Testis (tissue), 3 donors: ENCODE data around the gene CACNA2D1. TPM values are rescaled to one million over a fixed set of nuclear protein-coding genes. Genes with fewer than 3 reads are reported as not detected.

Source experiments
- DNase-seq: peaks from one replicate; pipeline ENCODE4 v3.0.0-alpha.2; 2019
- H3K27ac ChIP-seq, 2 donors: fragments of 200-600 bp; sonication (generic); one replicate each; pipeline ENCODE4 v1.5.1; 2019
- H3K27me3 ChIP-seq: fragments of 200-600 bp; sonication (generic); one replicate; pipeline ENCODE4 v1.5.1; 2019
- H3K36me3 ChIP-seq: fragments of 200-600 bp; sonication (generic); one replicate; pipeline ENCODE4 v1.5.1; 2017; ENCODE audit warnings: low read depth; ENCODE audit errors: missing control alignments
- H3K4me1 ChIP-seq: fragments of 200-600 bp; sonication (generic); one replicate; pipeline ENCODE4 v1.5.1; 2019
- H3K4me3 ChIP-seq, 2 donors: fragments of 200-600 bp; sonication (generic); one replicate each; pipeline ENCODE4 v1.5.1; 2017 to 2019
- H3K9me3 ChIP-seq: fragments of 200-600 bp; sonication (generic); one replicate; pipeline ENCODE4 v1.5.1; 2017
- POLR2A ChIP-seq: fragments of 450-650 bp; IDR thresholded peaks from one replicate; pipeline ENCODE4 v1.6.1; 2017; ENCODE audit warnings: antibody characterized with exemption, mild to moderate bottlenecking, moderate library complexity
- WGBS, 2 donors: methylation state at CpG; one replicate each; pipeline ENCODE4 v1.1.5; 2018; 5-methylcytosine and 5-hydroxymethylcytosine counted together
- intact Hi-C: fragments of 100-400 bp; cut with DNase I; formaldehyde crosslinking; loops from one replicate; pipeline ENCODE4 v1.15.1; 2023; ENCODE audit warnings: low total_unique reads
- polyA plus RNA-seq: library from polyadenylated mRNA; stranded (reverse); fragments of 350-450 nt; fragmentation: Illumina TruSeq; extraction: RNeasy Lipid Tissue Mini Kit (QIAGEN cat#74804); gene quantifications from one replicate; pipeline ENCODE4 v1.2.3, GENCODE V29; 2014; ENCODE audit warnings: low read depth, low replicate concordance; ENCODE audit not compliant: insufficient read depth
- total RNA-seq, 2 donors: library from RNA; depleted of rRNA; stranded (reverse); fragments of >200 nt; gene quantifications; one replicate each; pipeline ENCODE4 v1.2.3, GENCODE V29; 2016
- TF ChIP-seq, protein P1 (sequence below), 3 experiments: fragments of 450-650 bp in 2 of 3; fragments of 200-600 bp in 1 of 3; sonication (generic) in 1 of 3; IDR thresholded peaks; one replicate each; pipeline ENCODE4 v1.5.1; 2016 to 2019; ENCODE audit warnings: antibody characterized with exemption in 3 of 3, mild to moderate bottlenecking in 2 of 3, moderate library complexity in 1 of 3

CACNA2D1 gene
- total and polyA plus RNA-seq, 3 donors from 2014 or later, result 5.4 to 29.1 (median 28.0) TPM

GRCh38 chr7:82128546-82128945 is 315.0 kb downstream of the CACNA2D1 start:
- TF ChIP-seq POLR2A, result no peak
- TF ChIP-seq, protein P1, sequence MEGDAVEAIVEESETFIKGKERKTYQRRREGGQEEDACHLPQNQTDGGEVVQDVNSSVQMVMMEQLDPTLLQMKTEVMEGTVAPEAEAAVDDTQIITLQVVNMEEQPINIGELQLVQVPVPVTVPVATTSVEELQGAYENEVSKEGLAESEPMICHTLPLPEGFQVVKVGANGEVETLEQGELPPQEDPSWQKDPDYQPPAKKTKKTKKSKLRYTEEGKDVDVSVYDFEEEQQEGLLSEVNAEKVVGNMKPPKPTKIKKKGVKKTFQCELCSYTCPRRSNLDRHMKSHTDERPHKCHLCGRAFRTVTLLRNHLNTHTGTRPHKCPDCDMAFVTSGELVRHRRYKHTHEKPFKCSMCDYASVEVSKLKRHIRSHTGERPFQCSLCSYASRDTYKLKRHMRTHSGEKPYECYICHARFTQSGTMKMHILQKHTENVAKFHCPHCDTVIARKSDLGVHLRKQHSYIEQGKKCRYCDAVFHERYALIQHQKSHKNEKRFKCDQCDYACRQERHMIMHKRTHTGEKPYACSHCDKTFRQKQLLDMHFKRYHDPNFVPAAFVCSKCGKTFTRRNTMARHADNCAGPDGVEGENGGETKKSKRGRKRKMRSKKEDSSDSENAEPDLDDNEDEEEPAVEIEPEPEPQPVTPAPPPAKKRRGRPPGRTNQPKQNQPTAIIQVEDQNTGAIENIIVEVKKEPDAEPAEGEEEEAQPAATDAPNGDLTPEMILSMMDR (IDR thresholded peaks at IDR 0.05), result no peak
- no peaks in the 10 kb centered on the region for H3K27me3 ChIP-seq
- 50 to 63% methylated on average over 3 of the region's 3 CpGs for WGBS, 2 donors
- no peak overlapping the region for H3K27ac ChIP-seq
- no peaks in the 10 kb centered on the region for H3K9me3 ChIP-seq
- H3K36me3 ChIP-seq, result no peaks in the 10 kb centered on the region
- intact Hi-C loops, result no loop called here
- H3K4me1 ChIP-seq, result no peaks in the 10 kb centered on the region
- no peak for DNase-seq
- H3K4me3 ChIP-seq, result no peak overlapping the region

GRCh38 chr7:82126576-82126975 is 317.0 kb downstream of the CACNA2D1 start:
- TF ChIP-seq POLR2A, result no peak
- TF ChIP-seq, protein P1 (IDR thresholded peaks at IDR 0.05), result no peak
- Histone ChIP-seq H3K9me3 (no peaks in the 10 kb centered on the region), H3K4me1 (no peaks in the 10 kb centered on the region), H3K27ac (no peak overlapping the region), H3K4me3 (no peak overlapping the region), H3K27me3 (no peaks in the 10 kb centered on the region), H3K36me3 (no peaks in the 10 kb centered on the region)
- intact Hi-C loops, result no loop called here
- no peak for DNase-seq
- 89 to 94% methylated on average over 1 of the region's 1 CpG for WGBS, 2 donors

DNA sequence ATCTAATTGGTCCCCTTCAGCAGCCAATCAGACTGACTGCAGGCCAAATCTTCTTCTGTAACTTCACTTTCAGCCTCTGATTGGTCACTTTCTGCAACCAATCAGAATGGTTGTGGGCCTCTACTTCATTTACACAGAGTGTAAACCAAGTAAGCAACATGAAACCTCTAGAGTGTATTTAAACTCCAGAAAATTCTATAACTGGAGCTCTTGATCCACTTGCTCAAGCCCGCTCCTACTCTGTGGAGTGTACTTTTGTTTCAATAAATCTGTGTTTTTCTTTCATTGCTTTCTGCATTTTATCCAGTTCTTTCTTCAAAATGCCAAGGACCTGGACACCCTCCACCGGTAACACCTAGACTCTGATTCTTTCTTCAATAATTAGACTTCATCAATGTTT is 319.1 kb downstream of the CACNA2D1 start:
- no peak overlapping the region for H3K4me3 ChIP-seq
- intact Hi-C loops, result no loop called here
- DNase-seq, result peak; percentile 36
- H3K27ac ChIP-seq, result no peak overlapping the region
- H3K9me3 ChIP-seq, result no peaks in the 10 kb centered on the region
- TF ChIP-seq, protein P1 (IDR thresholded peaks at IDR 0.05), result no peak
- TF ChIP-seq POLR2A, result no peak
- 96 to 97% methylated on average over 2 of the region's 2 CpGs for WGBS, 2 donors
- H3K27me3 ChIP-seq, result no peaks in the 10 kb centered on the region
- H3K4me1 ChIP-seq, result no peaks in the 10 kb centered on the region
- H3K36me3 ChIP-seq, result no peaks in the 10 kb centered on the region

DNA sequence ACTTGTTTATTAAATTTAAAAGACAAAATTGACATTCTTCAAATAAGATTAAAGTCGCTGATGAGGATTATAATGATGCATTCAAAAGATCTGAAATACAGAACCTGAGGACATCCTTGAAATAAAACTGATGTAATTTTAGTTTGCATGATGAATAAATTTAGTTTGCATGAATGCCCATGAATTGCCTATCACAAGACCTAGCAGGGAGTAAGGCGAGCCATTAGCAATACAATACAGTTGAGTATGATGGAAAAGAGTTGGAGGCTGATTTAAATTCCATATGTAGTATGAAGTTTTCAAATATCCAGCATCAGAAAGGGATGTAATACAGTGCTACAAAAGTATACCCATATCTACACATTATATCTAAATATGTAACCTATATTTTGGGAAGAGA is 321.3 kb downstream of the CACNA2D1 start:
- Histone ChIP-seq H3K9me3 (no peaks in the 10 kb centered on the region), H3K4me3 (no peak overlapping the region), H3K36me3 (no peaks in the 10 kb centered on the region), H3K27me3 (no peaks in the 10 kb centered on the region), H3K4me1 (no peaks in the 10 kb centered on the region), H3K27ac (no peak overlapping the region)
- DNase-seq, result no peak
- WGBS, 2 donors, result 86 to 89% methylated on average over 2 of the region's 2 CpGs
- intact Hi-C loops, result no loop called here
- no peak for TF ChIP-seq POLR2A
- TF ChIP-seq, protein P1 (IDR thresholded peaks at IDR 0.05), result no peak

DNA sequence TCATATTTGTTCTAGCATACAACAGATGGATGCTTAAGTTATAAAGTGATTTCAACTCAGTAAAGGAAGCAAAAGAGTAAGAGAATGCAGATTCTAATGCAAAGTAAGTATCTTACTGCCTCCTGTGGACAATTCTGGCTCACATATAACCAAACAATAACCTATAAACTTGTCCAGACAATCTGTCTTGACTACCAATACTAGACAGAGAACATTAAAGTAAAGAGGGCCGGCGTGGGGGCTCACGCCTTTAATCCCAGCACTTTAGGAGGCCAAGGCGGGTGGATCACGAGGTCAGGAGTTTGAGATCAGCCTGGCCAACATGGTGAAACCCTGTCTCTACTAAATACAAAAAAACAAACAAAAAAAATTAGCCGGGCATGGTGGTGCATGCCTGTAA is 329.3 kb downstream of the CACNA2D1 start:
- Histone ChIP-seq H3K9me3 (no peaks in the 10 kb centered on the region), H3K4me3 (no peak overlapping the region), H3K27ac (no peak overlapping the region), H3K27me3 (no peaks in the 10 kb centered on the region), H3K4me1 (no peaks in the 10 kb centered on the region), H3K36me3 (no peaks in the 10 kb centered on the region)
- intact Hi-C loops, result no loop called here
- TF ChIP-seq, protein P1 (IDR thresholded peaks at IDR 0.05), result no peak
- TF ChIP-seq POLR2A, result no peak
- WGBS, 2 donors, result 93 to 96% methylated on average over 6 of the region's 6 CpGs
- no peak for DNase-seq
